GM12878 (cell line): ENCODE data around the gene EIF3D. TPM values are rescaled to one million over a fixed set of nuclear protein-coding genes. Genes with fewer than 3 reads are reported as not detected.

ENCODE experiments used
- ATAC-seq: fragments of 200-7000 bp; cut with Tn5 transposase; 3 replicates; pipeline ENCODE4 v1.9.1; 2020; ENCODE audit warnings: mild to moderate bottlenecking, moderate library complexity
- BruUV-seq: library from RNA; stranded (reverse); fragments of 400-500 nt; replicated peaks from 2 replicates; lab custom pipeline; 2021; lab: Mats Ljungman, UMichigan
- CTCF ChIA-PET: fragments of 300-600 bp; sonication (Branson Sonifier 250); formaldehyde crosslinking; extraction: SDS; loops from one replicate; lab custom pipeline; 2021; ENCODE audit warnings: inconsistent platforms; lab: Yijun Ruan, JAX
- POLR2A ChIA-PET: fragments of 350-600 bp; formaldehyde crosslinking; extraction: SDS; loops from one replicate; lab custom pipeline; 2021; ENCODE audit warnings: inconsistent platforms; lab: Charles Lee
- RAD21 ChIA-PET: fragments of 300-600 bp; sonication (Branson Sonifier 250); formaldehyde crosslinking; loops from one replicate; lab custom pipeline; 2023; ENCODE audit warnings: antibody characterized with exemption; ENCODE audit not compliant: unreplicated experiment; lab: Charles Lee
- SMC1A ChIA-PET: fragments of 300-600 bp; sonication (Branson Sonifier 250); formaldehyde crosslinking; loops from one replicate; lab custom pipeline; 2023; ENCODE audit not compliant: unreplicated experiment, uncharacterized antibody; lab: Charles Lee
- DNase-seq: peaks from one replicate; pipeline ENCODE4 v3.0.0-alpha.2; 2011; ENCODE audit warnings: low read depth, low spot score
- FAIRE-seq: peaks from 3 replicates; lab custom pipeline; 2011; peaks lifted over from hg19 to GRCh38; lab: Jason Lieb, UNC
- H2AFZ ChIP-seq: 2 replicates; pipeline ENCODE4 v1.6.0; 2011; ENCODE audit warnings: low read depth, low read length, control low read depth; ENCODE audit not compliant: control insufficient read depth
- H3K27ac ChIP-seq: 2 replicates; pipeline ENCODE4 v1.5.1; 2011; ENCODE audit warnings: control low read depth; ENCODE audit not compliant: control insufficient read depth, insufficient read depth
- H3K27me3 ChIP-seq, 2 experiments: replicated peaks in 1 of 2; 2 replicates each; pipeline versions ENCODE4 v1.6.0 to v1.6.1; 2011; ENCODE audit warnings: low read length in 1 of 2; ENCODE audit not compliant: control insufficient read depth in 2 of 2, insufficient read depth in 2 of 2
- H3K36me3 ChIP-seq, 2 experiments: 2 replicates each; pipeline ENCODE4 v1.5.1; 2011; ENCODE audit warnings: low read length in 1 of 2; ENCODE audit not compliant: control insufficient read depth in 2 of 2, insufficient read depth in 2 of 2
- H3K4me1 ChIP-seq: 2 replicates; pipeline ENCODE4 v1.6.1; 2011; ENCODE audit warnings: mild to moderate bottlenecking, low read length, moderate library complexity, mixed read lengths; ENCODE audit not compliant: control insufficient read depth, insufficient read depth
- H3K4me2 ChIP-seq: 2 replicates; pipeline ENCODE4 v1.6.0; 2011; ENCODE audit warnings: control low read depth; ENCODE audit not compliant: control insufficient read depth, insufficient read depth
- H3K4me3 ChIP-seq: fragments of 200-600 bp; sonication (generic); 2 replicates; pipeline ENCODE4 v1.5.1; 2016
- H3K79me2 ChIP-seq: 2 replicates; pipeline ENCODE4 v1.6.0; 2011; ENCODE audit warnings: low read length; ENCODE audit not compliant: control insufficient read depth, insufficient read depth
- H3K9ac ChIP-seq: 2 replicates; pipeline ENCODE4 v1.8.0; 2011; ENCODE audit warnings: low read length, control low read depth, mixed read lengths; ENCODE audit not compliant: control insufficient read depth, insufficient read depth
- H3K9me3 ChIP-seq: replicated peaks from 3 replicates; pipeline ENCODE4 v1.5.1; 2011; ENCODE audit warnings: mild to moderate bottlenecking, low read length; ENCODE audit not compliant: control insufficient read depth, insufficient read depth
- H4K20me1 ChIP-seq: 2 replicates; pipeline ENCODE4 v1.6.0; 2011; ENCODE audit not compliant: control insufficient read depth, insufficient read depth
- BMI1 ChIP-seq: fragments of 450-650 bp; IDR thresholded peaks from 2 replicates; pipeline ENCODE4 v1.6.1; 2016; ENCODE audit warnings: mild to moderate bottlenecking, moderate library complexity, borderline replicate concordance
- ETV6 ChIP-seq, 2 experiments: fragments of 450-650 bp in 1 of 2; IDR thresholded peaks in 1 of 2; conservative IDR thresholded peaks in 1 of 2; 2 replicates each; pipeline ENCODE4 v1.6.1; 2014; ENCODE audit warnings: antibody characterized with exemption in 1 of 2, borderline replicate concordance in 1 of 2, low read depth in 1 of 2, mild to moderate bottlenecking in 1 of 2, moderate library complexity in 1 of 2
- EZH2 ChIP-seq: IDR thresholded peaks from 2 replicates; pipeline ENCODE4 v1.6.1; 2012; ENCODE audit warnings: low read depth, mild to moderate bottlenecking, control low read depth, inconsistent platforms, low read length, borderline replicate concordance; ENCODE audit not compliant: control insufficient read depth
- GABPA ChIP-seq: IDR thresholded peaks from 2 replicates; pipeline ENCODE4 v1.6.1; 2014; ENCODE audit warnings: antibody characterized with exemption, low read depth, mild to moderate bottlenecking, inconsistent platforms
- HCFC1 ChIP-seq: fragments of 150-350 bp; IDR thresholded peaks from 2 replicates; pipeline ENCODE4 v1.6.1; 2014; ENCODE audit warnings: low read length
- IKZF1 ChIP-seq: fragments of 450-650 bp; conservative IDR thresholded peaks from 2 replicates; pipeline ENCODE4 v1.6.1; 2017; ENCODE audit warnings: antibody characterized with exemption, mild to moderate bottlenecking
- MEF2A ChIP-seq: IDR thresholded peaks from 2 replicates; pipeline ENCODE4 v1.6.1; 2011; ENCODE audit warnings: low read depth, mild to moderate bottlenecking, low read length, moderate library complexity; ENCODE audit not compliant: insufficient read depth
- MTA2 ChIP-seq: fragments of 450-650 bp; IDR thresholded peaks from 2 replicates; pipeline ENCODE4 v1.6.1; 2016; ENCODE audit warnings: low read depth, mild to moderate bottlenecking, moderate library complexity
- MTA3 ChIP-seq: IDR thresholded peaks from 2 replicates; pipeline ENCODE4 v1.6.1; 2012; ENCODE audit warnings: low read length, inconsistent platforms, borderline replicate concordance
- MYB ChIP-seq: fragments of 150-350 bp; IDR thresholded peaks from 2 replicates; pipeline ENCODE4 v1.6.1; 2014; ENCODE audit warnings: mild to moderate bottlenecking, low read depth, low read length, borderline replicate concordance
- NR2F1 ChIP-seq: fragments of 450-650 bp; conservative IDR thresholded peaks from 2 replicates; pipeline ENCODE4 v1.6.1; 2017; ENCODE audit warnings: mild to moderate bottlenecking
- POU2F2 ChIP-seq: IDR thresholded peaks from 3 replicates; pipeline ENCODE4 v1.6.1; 2011; ENCODE audit warnings: low read depth, mild to moderate bottlenecking, low read length, borderline replicate concordance
- SIX5 ChIP-seq: IDR thresholded peaks from 2 replicates; pipeline ENCODE4 v1.6.1; 2011; ENCODE audit warnings: mild to moderate bottlenecking, low read depth, low read length, moderate library complexity; ENCODE audit not compliant: severe bottlenecking
- SMAD1 ChIP-seq: fragments of 450-650 bp; IDR thresholded peaks from 2 replicates; pipeline ENCODE4 v1.6.1; 2018; ENCODE audit warnings: mild to moderate bottlenecking, low read depth; ENCODE audit not compliant: partially characterized antibody
- SPI1 ChIP-seq: IDR thresholded peaks from 2 replicates; pipeline ENCODE4 v1.6.1; 2011; ENCODE audit warnings: low read depth, mild to moderate bottlenecking, low read length, moderate library complexity, borderline replicate concordance; ENCODE audit not compliant: insufficient read depth
- WRNIP1 ChIP-seq: IDR thresholded peaks from 2 replicates; pipeline ENCODE4 v1.6.1; 2011; ENCODE audit warnings: low read depth, low read length, improper control_type of control experiment, borderline replicate concordance
- ZNF384 ChIP-seq: IDR thresholded peaks from 2 replicates; pipeline ENCODE4 v1.6.1; 2012; ENCODE audit warnings: low read depth, mild to moderate bottlenecking, low read length, improper control_type of control experiment, borderline replicate concordance
- WGBS: methylation state at CpG from one replicate; pipeline ENCODE4 v1.1.6; 2016; ENCODE audit warnings: low lambda C conversion rate; ENCODE audit not compliant: insufficient replicate concordance, insufficient coverage; ENCODE audit errors: missing lambda C conversion rate; 5-methylcytosine and 5-hydroxymethylcytosine counted together
- in situ Hi-C: fragments of 300-500 bp; cut with MboI; formaldehyde crosslinking; loops from 9 replicates; pipeline ENCODE4 v1.14.3; 2018; ENCODE audit warnings: mixed read lengths
- intact Hi-C: fragments of 100-400 bp; cut with micrococcal nuclease; formaldehyde crosslinking; loops from one replicate; pipeline ENCODE4 v1.14.2; 2022; ENCODE audit not compliant: unreplicated experiment
- polyA plus RNA-seq, 11 experiments: library from polyadenylated mRNA; depleted of rRNA in 4 of 11; unstranded in 6 of 11; stranded (reverse) in 5 of 11; fragments of >200 nt; fragmentation: Nextera tagmentation in 4 of 11; fragmentation: Illumina TruSeq in 1 of 11; extraction: Ambion mirVana in 4 of 11; extraction: Trizol in 1 of 11; gene quantifications; 1 replicate in 1 of 11; 2 replicates in 10 of 11; pipeline versions ENCODE4 v1.2.1 to v1.2.3, GENCODE V29; 2011 to 2016; ENCODE audit warnings: inconsistent platforms in 2 of 11, missing spikeins in 2 of 11, low read depth in 1 of 11
- total RNA-seq, 4 experiments: library from RNA; depleted of rRNA in 3 of 4; stranded (reverse); fragments of >200 nt in 3 of 4; fragmentation: Illumina TruSeq in 1 of 4; extraction: Trizol in 1 of 4; gene quantifications; 2 replicates each; pipeline versions ENCODE4 v1.2.1 to v1.2.3, GENCODE V29; 2013 to 2021
- TF ChIP-seq, protein P1 (sequence below): fragments of 450-650 bp; IDR thresholded peaks from 2 replicates; pipeline ENCODE4 v1.6.1; 2017; ENCODE audit warnings: antibody characterized with exemption, mild to moderate bottlenecking, moderate library complexity
- TF ChIP-seq, protein P2 (sequence below): fragments of 150-350 bp; IDR thresholded peaks from 2 replicates; pipeline ENCODE4 v1.6.1; 2014; ENCODE audit warnings: mild to moderate bottlenecking, low read depth, low read length

EIF3D gene
- total and polyA plus RNA-seq, 10 of the 15 experiments (the other 5 are each of a cell fraction or from before 2014, with no cell fraction given), result 240 to 558 (median 420) TPM

DNA sequence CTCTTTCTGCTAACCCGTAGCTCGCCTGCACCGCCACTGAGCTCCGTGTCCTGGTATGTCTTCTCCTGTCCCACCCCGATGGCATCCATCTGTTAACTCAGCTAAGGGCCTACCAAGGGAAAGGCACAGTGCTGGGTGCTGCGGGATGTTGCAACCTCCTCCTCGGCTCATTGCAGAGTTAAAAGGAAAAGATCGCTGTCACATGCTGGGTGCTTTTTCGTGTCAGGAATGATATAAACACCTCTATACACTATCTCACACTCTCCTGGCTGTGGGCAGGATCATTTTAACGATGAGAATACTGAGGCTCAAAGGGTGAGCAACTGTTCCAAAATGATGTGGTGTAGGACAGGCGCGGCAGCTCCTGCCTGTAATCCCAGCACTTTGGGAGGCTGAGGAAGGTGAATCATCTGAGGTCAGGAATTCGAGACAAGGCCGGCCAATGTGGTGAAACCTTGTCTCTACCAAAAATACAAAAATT is 57.6 kb downstream of the EIF3D start (continued):
- TF ChIP-seq EZH2 (no peak), SMAD1 (no peak), ZNF384 (no peak), WRNIP1 (no peak)

DNA sequence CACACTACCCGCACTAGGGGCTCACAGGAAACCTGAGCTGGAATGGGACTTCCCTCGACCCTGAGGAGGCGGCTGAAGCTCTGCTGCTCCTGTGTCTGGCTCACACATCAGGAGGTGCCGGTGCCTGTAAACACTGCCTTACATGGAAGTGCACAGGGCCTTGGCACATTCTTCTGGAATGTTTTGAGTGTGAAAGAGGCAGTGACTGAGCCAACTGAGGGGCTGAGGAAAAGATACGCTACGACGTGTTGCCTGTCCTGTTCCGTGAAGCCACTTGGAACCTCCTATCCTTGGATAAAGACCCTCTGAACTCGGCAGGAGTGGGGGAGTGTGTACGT is 58.0 kb downstream of the EIF3D start:
- intact Hi-C loops (loop anchor here (1.0 to 5.0 kb wide), 2 partner anchors 84 to 170 kb away; partner anchors contain the start of gene MYH9), in situ Hi-C loops (no loop called here)
- RAD21 ChIA-PET, result interaction anchor here (0.6 to 4.7 kb wide), 15 partner anchors 11 to 276 kb away, joined by 3 to 107 read pairs (median 7); partner anchors contain the start of genes MYH9 and TXN2
- 90% methylated on average over 10 of the region's 10 CpGs for WGBS
- H3K27ac ChIP-seq, result no peak overlapping the region
- H3K36me3 ChIP-seq, result peaks cover 23 to 32% of the 10 kb centered on the region in 2 experiments
- no peak for DNase-seq
- BruUV-seq, result no TSS peak
- CTCF ChIA-PET, result interaction anchor here (0.6 to 8.5 kb wide), 37 partner anchors 10 to 775 kb away, joined by 3 to 125 read pairs (median 5); partner anchors contain the start of genes APOL2, FOXRED2 and TXN2
- TF ChIP-seq IKZF1 (no peak), HCFC1 (no peak), SIX5 (no peak), NR2F1 (no peak), SPI1 (no peak), ETV6 (conservative IDR thresholded peaks at IDR 0.05 in 1 of 2, IDR thresholded peaks at IDR 0.05 in 1 of 2; ENCODE audit: borderline replicate concordance in 1 of 2, low read depth in 1 of 2) (no peak), GABPA (no peak), BMI1 (no peak), POU2F2 (no peak), MTA3 (no peak), MYB (no peak), MEF2A (no peak), MTA2 (no peak), WRNIP1 (no peak)
- TF ChIP-seq, protein P1, sequence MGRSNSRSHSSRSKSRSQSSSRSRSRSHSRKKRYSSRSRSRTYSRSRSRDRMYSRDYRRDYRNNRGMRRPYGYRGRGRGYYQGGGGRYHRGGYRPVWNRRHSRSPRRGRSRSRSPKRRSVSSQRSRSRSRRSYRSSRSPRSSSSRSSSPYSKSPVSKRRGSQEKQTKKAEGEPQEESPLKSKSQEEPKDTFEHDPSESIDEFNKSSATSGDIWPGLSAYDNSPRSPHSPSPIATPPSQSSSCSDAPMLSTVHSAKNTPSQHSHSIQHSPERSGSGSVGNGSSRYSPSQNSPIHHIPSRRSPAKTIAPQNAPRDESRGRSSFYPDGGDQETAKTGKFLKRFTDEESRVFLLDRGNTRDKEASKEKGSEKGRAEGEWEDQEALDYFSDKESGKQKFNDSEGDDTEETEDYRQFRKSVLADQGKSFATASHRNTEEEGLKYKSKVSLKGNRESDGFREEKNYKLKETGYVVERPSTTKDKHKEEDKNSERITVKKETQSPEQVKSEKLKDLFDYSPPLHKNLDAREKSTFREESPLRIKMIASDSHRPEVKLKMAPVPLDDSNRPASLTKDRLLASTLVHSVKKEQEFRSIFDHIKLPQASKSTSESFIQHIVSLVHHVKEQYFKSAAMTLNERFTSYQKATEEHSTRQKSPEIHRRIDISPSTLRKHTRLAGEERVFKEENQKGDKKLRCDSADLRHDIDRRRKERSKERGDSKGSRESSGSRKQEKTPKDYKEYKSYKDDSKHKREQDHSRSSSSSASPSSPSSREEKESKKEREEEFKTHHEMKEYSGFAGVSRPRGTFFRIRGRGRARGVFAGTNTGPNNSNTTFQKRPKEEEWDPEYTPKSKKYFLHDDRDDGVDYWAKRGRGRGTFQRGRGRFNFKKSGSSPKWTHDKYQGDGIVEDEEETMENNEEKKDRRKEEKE, result no peak
- TF ChIP-seq, protein P2, sequence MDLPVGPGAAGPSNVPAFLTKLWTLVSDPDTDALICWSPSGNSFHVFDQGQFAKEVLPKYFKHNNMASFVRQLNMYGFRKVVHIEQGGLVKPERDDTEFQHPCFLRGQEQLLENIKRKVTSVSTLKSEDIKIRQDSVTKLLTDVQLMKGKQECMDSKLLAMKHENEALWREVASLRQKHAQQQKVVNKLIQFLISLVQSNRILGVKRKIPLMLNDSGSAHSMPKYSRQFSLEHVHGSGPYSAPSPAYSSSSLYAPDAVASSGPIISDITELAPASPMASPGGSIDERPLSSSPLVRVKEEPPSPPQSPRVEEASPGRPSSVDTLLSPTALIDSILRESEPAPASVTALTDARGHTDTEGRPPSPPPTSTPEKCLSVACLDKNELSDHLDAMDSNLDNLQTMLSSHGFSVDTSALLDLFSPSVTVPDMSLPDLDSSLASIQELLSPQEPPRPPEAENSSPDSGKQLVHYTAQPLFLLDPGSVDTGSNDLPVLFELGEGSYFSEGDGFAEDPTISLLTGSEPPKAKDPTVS, result no peak
- no peaks in the 10 kb centered on the region for H3K9me3 ChIP-seq
- FAIRE-seq, result no peak
- H2AFZ ChIP-seq, result no peak overlapping the region
- SMC1A ChIA-PET, result interaction anchor here (0.8 to 4.0 kb wide), 12 partner anchors 16 to 308 kb away, joined by 3 to 70 read pairs (median 4); no protein-coding TSS in a partner anchor
- POLR2A ChIA-PET, result interaction anchor here (0.6 to 1.5 kb wide), 6 partner anchors 24 to 171 kb away, joined by 3 to 5 read pairs (median 4); partner anchors contain the start of gene MYH9
- no peak overlapping the region for H3K9ac ChIP-seq
- no peak overlapping the region for H3K4me3 ChIP-seq
- no peaks in the 10 kb centered on the region; the same call in 1 of the 2 replicates for H3K79me2 ChIP-seq
- H3K4me1 ChIP-seq, result peaks cover 4% of the 10 kb centered on the region
- H4K20me1 ChIP-seq, result no peaks in the 10 kb centered on the region
- no peak for ATAC-seq
- H3K4me2 ChIP-seq, result no peak overlapping the region
- H3K27me3 ChIP-seq, result no peaks in the 10 kb centered on the region
